GM18519 (cell line): ENCODE measurements around the gene NTN1.

ENCODE experiments used
- ATAC-seq: cut with Tn5 transposase; IDR thresholded peaks from one replicate; pipeline ENCODE4 v1.9.1; 2021; ENCODE audit warnings: mild to moderate bottlenecking, moderate library complexity; ENCODE audit not compliant: unreplicated experiment, low FRiP score

Gene NTN1

DNA sequence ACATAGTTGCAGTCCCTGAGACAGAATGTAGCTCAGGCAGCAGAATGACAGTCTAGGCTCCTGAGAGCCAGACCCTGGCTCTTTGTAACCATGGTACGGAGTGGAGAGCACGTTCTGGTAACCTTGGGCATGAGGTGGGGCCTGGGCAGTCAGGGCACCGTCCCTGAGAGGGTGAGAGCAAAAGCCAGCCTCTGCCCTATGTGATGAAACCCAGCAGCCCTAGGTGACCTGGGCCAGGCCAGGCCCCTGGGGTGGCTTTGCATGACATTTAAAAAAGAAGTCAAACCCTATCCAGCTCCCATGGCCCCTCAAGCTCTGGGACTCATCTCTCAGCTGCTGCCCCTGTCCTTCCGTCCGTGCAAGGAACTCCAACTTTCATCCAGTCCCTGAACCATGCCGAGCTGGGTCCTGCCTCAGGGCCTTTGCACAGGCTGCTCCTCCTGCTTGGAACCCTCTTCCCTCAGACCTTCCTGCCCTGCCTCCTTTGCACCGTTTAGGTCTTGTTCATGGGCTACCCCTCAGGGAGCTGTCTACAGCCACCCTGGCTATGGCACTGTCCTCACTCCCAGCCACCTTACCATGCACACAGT lies 188.6 kb downstream of the NTN1 start:
- no peak for ATAC-seq

DNA sequence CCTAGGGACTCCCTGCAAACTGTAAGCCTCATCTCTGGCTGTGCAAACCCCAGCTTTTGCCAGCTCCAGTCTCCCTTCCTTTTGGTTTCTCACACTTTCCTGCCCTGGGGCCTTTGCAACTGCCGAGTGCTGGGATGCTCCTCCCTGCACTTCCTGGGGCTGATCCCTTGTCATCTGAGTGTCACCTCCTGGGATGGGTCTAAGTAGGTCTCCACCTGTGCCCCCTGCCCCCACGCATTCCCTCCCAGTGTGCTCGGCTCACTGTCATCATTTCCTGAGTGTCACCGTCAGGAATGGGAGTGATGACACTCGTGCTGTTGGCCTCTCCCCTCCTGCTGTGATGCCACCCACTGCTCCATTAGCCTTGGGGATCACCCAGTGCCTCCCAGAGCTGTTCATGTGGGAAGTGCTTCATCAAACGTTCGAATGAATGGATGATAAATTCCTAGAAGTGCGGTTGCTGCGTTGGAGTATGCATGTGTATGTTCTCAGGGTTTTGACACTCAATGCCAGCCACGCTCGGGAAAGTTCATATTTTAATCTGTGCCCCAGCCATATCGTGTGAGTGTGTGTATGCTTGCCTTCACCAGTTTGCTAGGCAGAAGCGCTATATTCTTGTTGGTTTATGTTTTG lies 189.9 kb downstream of the NTN1 start:
- no peak for ATAC-seq

DNA sequence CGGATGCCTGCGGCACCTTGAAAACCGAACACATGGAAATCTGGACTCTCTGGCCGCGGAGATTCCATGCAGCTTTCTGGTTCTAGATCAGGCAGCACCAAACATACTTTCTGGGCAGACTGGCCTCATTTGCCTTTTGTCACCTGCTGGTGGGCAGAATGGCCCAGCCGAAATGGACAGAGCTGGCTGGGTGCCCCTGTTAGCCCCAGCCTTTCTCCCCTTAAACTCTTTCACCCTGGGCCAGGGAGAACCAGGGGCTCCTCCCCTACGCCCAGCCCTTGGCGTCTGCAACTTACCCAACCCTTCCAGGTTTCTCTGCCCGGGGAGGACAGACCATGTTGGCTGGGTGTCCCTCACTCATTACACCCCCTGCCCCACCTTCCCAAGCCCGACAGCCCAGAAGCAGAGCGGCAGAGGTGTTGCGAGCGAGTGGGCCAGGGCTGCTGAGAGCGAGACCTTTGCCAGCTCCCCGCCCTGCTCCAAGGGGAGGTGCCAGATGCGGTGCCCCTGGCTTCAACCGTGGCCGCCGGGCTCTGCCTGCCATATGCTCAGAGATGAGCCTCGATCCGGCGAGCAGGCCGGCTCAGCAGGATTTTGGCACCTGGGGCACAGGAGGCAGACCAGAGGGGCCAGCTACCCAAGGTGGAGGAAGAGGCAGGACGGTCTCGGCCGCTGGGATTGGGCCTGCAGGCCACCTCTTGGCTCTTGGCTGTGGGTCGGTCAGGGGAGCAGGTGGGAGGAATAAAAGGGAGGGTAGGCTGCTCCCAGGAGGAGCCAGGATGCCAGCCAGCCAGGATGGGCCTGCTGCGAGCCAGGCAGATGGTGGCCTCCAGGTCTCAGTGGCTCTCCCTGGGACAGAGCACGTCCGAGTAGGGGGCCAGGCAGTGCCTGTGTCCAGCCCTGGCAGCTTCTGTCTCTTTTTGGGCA lies 191.3 kb downstream of the NTN1 start:
- ATAC-seq, result no peak

GRCh38 chr17:9213303-9213640 lies 192.0 kb downstream of the NTN1 start:
- ATAC-seq, result no peak

DNA sequence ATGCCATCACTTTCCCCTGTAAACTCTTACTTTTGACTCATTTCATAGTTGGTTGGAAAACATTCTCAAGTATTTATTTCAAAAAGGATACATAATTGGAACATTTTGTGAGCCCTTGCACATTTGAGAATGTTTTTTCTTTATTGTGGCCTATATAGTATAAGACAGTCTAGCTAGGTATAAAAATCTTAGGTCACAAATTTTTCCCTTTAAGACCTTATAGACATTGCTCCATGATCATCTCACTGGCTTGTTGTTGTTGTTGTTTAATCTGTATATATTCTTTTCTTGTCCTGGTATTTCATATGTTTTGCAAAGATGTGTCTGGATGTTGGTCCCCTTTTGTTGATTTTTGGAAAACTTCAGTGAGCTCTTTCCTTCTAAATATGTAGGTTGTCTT lies 194.2 kb downstream of the NTN1 start:
- no peak for ATAC-seq

DNA sequence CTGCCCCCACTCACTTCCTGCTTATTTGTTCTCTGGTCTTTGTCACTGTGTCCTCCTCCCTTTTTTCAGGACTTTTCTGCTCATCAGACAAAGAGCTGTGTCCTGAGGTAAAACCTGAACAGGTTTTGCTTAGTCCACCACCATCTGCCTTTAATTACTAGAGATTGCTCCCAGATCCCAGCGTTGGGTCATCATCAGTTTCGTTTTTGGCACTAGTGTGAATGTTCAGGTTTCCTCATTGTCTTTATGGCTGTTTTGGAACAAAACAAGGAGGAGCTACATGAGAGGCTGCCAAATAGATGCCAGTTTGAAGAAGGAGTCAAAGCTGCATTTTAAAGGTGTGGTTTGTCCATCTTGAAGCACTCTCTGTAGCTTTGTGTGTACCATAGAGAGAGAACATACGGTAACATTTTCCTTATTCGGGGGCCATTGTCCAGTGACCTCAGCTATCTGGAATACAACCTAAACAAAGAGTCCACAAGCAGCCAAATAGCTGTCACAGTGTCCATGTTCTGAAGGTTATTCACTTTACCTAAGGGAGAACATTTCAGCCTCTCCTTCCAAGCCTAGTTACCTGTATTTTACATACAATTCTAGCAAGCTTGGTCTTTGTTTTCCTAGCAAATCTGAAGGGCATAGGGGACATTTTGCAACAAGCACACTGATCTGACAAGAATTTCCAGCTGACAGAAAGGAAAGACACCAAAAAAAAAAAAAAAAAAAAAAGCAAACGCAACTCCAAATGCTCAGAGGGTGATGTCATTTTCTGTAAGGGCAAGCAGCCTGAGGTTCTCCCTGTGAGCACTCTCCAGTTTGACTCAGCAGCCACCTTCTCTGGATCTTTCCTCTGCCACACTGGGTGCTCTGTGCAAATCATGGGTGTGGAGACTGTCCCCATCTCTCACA lies 196.1 kb downstream of the NTN1 start:
- no peak for ATAC-seq

GRCh38 chr17:9218064-9218635 lies 196.8 kb downstream of the NTN1 start:
- ATAC-seq, result no peak

GRCh38 chr17:9218911-9219310 lies 197.6 kb downstream of the NTN1 start:
- no peak for ATAC-seq

DNA sequence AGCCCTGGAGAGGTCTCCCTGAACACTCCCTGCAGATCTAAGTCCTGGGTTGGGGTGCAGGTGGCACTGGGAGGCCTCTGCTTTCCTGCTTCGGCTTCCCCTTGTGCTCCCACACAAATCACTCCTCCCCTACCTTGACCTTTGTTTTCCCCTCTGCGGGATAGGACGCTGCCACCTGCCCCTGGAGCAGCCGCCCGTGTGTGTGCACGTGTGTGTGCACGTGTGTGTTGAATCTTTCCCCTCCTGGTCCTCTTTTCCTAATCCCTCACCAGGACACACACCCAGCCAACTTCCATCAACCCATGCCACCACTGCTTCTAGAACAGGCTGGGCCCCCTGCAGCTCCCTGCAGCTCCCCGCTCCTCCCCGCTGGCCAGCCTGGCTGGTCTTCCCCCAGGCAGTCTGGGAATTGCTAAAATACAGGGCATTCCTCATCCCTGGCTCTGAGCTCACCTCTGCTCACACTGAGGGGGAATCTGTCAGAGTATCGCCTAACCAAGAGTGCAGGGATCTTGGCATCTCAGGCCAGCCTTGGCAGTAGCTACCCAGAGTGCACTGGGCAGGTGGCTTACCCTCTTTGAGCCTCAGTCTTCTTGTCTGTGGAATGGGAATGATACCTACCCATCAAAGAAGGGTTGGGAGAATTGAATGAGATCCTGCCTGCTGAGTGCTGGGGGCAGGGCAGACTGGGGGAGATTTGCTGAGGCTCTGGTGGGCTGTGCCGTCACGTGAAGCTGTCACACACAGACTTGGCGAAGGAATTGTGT lies 198.5 kb downstream of the NTN1 start:
- no peak for ATAC-seq

- no peak for ATAC-seq
Measured at GRCh38 chr17:9220398-9221146, 199.3 kb downstream of the NTN1 start.

DNA sequence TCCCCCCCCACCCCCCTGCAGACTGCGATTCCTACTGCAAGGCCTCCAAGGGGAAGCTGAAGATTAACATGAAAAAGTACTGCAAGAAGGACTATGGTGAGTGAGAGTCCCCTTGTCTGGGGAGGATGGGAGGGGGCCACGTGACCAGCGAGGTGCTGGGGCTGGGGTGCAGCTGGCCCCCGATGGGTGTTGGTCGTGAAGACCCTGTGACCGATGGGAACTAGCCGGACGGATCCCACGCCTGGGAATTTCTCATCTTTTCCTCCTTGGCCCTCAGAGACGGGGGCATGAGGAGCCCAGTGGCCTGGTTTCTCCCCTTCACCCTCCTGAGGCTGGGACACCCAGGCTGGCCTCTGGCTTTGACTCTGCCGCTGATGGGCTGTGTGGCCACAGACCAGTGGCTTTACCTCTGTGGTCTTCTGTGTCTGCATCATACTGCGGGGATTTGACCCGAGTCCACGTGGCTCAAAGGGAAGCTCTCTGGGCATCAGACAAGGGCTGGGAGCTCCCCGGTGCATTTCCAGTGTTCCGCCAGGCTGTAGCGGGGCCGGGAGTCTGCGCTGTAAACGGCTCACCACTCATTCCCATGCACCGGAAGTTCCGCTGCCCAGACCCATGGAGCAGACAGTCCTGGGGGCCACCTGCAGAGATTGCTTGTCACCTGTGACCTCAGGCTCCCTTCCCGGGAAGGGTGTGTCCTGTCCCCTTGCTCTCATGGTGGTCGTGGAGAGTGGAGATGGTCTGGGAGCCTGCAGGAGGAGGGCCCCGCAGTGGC lies 200.0 kb downstream of the NTN1 start:
- no peak for ATAC-seq

- ATAC-seq, result no peak
Measured at GRCh38 chr17:9221922-9222180, 200.5 kb downstream of the NTN1 start.

DNA sequence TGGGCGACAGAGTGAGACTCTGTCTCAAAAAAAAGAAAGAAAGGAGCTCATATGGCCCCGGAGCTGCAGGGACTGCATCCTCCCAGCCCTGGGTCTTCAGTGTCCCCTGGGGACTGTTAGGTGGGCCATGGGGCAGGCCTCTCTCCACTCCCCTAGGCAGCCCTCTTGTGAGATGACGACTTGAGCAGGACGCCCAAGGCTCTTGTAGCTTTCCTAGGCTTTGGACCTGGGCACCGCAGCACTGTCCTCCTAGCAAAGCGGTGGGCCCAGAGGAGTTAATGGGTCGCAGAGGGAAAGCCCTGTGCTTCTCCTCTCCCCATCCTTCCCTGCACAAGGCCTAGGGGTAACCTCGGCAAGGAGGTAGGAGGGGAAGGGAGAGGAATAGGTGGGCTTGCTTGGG lies 202.2 kb downstream of the NTN1 start:
- ATAC-seq, result no peak

DNA sequence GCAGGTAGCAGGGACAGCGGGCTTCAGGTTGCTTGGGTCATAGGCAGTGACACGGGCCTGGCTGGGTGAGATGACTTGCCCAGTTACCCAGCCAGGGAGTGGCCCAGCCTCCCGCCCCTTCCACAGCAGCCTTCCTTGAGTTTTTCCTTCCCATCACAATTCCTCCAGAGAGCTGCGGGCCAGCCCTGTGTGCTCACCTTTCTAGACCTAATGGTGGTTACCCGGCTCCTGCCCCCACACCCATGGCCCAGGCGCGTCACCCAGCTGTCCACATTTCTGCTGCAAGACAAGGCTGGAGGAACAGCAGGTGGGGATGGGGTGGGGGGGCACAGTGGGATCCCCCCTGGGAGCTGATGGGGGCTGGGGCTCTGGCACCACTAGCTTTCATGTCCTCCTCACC lies 203.2 kb downstream of the NTN1 start:
- ATAC-seq, result no peak

- ATAC-seq, result no peak
Measured at GRCh38 chr17:9225305-9226101, 204.2 kb downstream of the NTN1 start.

- ATAC-seq, result no peak
Measured at GRCh38 chr17:9226130-9226793, 205.0 kb downstream of the NTN1 start.

DNA sequence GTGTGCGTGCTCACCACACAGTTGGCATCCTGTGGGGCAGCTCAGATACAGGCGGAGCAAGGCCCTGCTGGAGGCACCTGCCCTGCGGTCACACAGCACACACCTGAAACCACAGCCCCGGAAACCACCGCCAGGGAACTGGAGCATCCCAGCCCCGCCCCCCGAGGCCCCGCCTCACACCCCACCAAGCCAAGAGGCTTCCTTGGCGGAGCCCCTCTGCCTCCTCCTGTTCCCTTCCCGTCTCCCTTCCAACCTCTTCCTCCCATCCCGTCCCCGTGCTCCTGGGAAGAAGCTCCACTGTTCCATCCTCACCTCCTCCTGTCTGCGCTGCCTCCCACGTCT lies 205.5 kb downstream of the NTN1 start:
- ATAC-seq, result no peak
